ENCODE data around the gene MT3.

The MT3 gene

GRCh38 chr16:56580391-56581048 lies 8.8 kb upstream of the MT3 start:
- no peak for TF ChIP-seq TAF1 (IDR thresholded peaks at IDR 0.05; ENCODE audit: borderline replicate concordance, insufficient read depth, low read length)
- TF ChIP-seq REST (IDR thresholded peaks at IDR 0.05; ENCODE audit: insufficient read depth in 1 of 2, low read depth in 2 of 2, low read length in 2 of 2): no peak
- TF ChIP-seq FOXP2 (optimal IDR thresholded peaks at IDR 0.05; ENCODE audit: borderline replicate concordance, extremely low read depth, extremely low read length, insufficient read depth): no peak
- TF ChIP-seq SIN3A (IDR thresholded peaks at IDR 0.05; ENCODE audit: borderline replicate concordance, insufficient read depth, low read length): no peak
- TF ChIP-seq POLR2AphosphoS5 (IDR thresholded peaks at IDR 0.05; ENCODE audit: low read depth, low read length): no peak

- TF ChIP-seq REST (IDR thresholded peaks at IDR 0.05; ENCODE audit: insufficient read depth in 1 of 2, low read depth in 2 of 2, low read length in 2 of 2): no peak
- no peak for TF ChIP-seq POLR2AphosphoS5 (IDR thresholded peaks at IDR 0.05; ENCODE audit: low read depth, low read length)
- no peak for TF ChIP-seq SIN3A (IDR thresholded peaks at IDR 0.05; ENCODE audit: borderline replicate concordance, insufficient read depth, low read length)
- no peak for TF ChIP-seq TAF1 (IDR thresholded peaks at IDR 0.05; ENCODE audit: borderline replicate concordance, insufficient read depth, low read length)
- no peak for TF ChIP-seq FOXP2 (optimal IDR thresholded peaks at IDR 0.05; ENCODE audit: borderline replicate concordance, extremely low read depth, extremely low read length, insufficient read depth)
These were observed 5.8 kb upstream of the MT3 start for GRCh38 chr16:56583351-56584168.

GRCh38 chr16:56584276-56584675 lies 5.1 kb upstream of the MT3 start:
- no peak for TF ChIP-seq SIN3A (IDR thresholded peaks at IDR 0.05; ENCODE audit: borderline replicate concordance, insufficient read depth, low read length)
- no peak for TF ChIP-seq FOXP2 (optimal IDR thresholded peaks at IDR 0.05; ENCODE audit: borderline replicate concordance, extremely low read depth, extremely low read length, insufficient read depth)
- no peak for TF ChIP-seq TAF1 (IDR thresholded peaks at IDR 0.05; ENCODE audit: borderline replicate concordance, insufficient read depth, low read length)
- TF ChIP-seq REST (IDR thresholded peaks at IDR 0.05; ENCODE audit: insufficient read depth in 1 of 2, low read depth in 2 of 2, low read length in 2 of 2): no peak
- TF ChIP-seq POLR2AphosphoS5 (IDR thresholded peaks at IDR 0.05; ENCODE audit: low read depth, low read length): no peak

GRCh38 chr16:56588781-56589140 lies 567 bp upstream of the MT3 start:
- no peak for TF ChIP-seq REST (IDR thresholded peaks at IDR 0.05; ENCODE audit: insufficient read depth in 1 of 2, low read depth in 2 of 2, low read length in 2 of 2)
- TF ChIP-seq TAF1 (IDR thresholded peaks at IDR 0.05; ENCODE audit: borderline replicate concordance, insufficient read depth, low read length): no peak
- TF ChIP-seq POLR2AphosphoS5 (IDR thresholded peaks at IDR 0.05; ENCODE audit: low read depth, low read length): no peak
- TF ChIP-seq SIN3A (IDR thresholded peaks at IDR 0.05; ENCODE audit: borderline replicate concordance, insufficient read depth, low read length): no peak
- no peak for TF ChIP-seq FOXP2 (optimal IDR thresholded peaks at IDR 0.05; ENCODE audit: borderline replicate concordance, extremely low read depth, extremely low read length, insufficient read depth)

Measured in PFSK-1 (cell line).